GM19452 (cell line): ENCODE measurements around the gene NAA40.
A peak's percentile ranks its signal among the peaks of the same experiment; 100 is the strongest.

Experiments
- ATAC-seq: cut with Tn5 transposase; IDR thresholded peaks from one replicate; pipeline ENCODE4 v1.9.1; 2021; ENCODE audit not compliant: unreplicated experiment

Gene NAA40

DNA sequence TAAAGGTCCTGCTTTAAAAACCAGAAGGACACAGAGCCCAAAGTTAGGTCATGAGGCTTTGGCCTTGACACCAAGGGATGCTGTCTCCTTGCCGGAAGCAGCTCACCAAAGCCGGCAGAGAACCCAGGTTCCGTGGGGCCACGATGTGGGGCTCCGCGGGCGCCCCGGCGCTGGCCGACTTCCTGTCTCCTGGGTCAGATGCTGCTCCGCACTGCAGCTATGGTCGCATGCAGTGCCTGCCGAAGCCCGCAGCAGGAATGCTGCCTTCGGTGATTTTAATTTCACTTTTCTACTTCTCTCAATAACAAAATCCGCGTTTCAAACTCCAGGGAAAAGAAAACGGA, 47.0 kb downstream of the NAA40 start:
- peak; percentile 55 for ATAC-seq

DNA sequence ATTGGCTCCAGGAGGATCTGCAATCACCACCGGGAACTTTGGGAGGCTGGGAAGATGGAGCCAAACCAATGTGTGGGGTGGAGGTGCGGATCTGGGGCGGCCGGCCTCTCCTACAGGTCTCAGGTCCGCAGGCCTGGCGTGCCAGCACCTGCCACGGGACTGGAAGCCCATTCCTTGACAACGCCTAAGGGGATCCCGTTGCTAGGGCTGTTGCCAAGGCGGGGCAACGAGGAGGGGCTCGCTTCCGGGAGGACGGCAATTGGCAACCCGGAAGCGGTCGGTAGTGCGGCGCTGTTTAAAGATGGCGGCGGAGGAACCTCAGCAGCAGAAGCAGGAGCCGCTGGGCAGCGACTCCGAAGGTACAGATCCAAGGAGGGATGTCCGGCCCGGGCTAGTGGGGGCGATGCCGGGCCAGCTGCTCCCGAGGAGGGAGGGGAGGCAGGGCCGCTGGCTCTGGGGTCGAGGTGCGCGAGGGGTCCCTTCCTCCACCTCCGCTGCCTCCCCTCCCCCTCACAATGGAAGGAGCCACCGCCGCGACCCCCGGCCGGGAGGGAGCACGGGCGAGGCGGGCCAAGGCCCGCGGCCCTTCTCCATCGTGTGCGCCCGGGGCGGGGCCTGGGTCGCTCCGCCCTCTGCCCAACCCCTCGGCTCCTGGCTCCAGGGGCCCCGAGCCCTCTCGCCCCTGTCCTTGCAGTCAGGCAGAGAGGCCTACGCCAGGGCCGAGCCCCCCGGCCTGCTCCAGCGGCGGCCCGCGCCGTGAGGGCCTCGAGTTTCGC, 47.5 kb downstream of the NAA40 start, which contains the start of gene OTUB1:
Gene OTUB1 (plus strand): TSS at position 283 of the 776 bp plus-strand sequence. CDS start 19 bp downstream, at position 302.
- peak; percentile 79 for ATAC-seq

DNA sequence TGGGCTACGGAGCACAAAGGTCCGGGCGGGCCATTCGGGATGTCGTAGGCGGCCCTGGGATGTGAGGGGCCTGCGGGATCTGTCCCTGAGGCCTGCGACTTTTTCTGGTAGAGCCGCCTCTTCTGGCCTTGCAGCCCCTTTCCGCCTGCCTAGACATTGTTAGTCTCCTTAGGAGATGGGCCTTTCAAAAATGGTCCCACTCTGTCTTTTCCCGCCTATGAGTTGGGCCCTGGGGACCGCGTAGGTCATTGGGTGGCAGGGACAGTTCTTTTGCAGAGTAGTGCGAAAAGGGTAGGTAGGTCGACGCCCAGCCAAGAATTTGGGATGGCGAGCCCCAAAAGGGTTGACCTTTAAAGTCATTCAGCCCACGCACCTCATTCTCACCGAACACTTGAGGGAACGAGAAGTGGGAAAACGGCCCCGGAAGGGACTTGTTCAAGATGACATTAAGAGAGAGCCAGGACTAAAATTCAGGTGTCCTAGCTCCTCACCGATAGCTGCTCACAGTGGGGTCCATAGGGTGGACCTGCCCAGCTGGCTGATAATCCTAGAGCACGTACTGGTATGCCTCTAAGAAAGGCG, 48.2 kb downstream of the NAA40 start:
- ATAC-seq: no peak

DNA sequence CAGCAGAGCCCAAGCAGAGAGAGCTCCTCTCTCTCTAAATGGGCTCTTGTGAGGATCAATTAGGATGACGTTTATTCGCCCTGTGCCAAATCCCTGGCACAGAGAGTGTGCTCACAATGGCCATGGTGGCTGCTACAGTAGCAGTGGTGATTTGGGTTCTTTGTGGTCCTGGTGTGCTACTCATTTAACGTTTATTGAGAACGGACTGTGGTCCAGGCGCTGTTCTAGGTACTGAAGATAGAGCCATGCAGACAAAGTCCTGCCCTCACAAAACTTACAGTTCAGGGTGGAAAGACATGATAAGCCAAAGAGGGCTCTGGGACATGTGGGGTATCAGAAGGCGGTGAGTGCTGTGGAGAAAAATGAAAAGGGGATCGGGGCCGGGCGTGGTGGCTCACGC, 52.8 kb downstream of the NAA40 start:
- no peak for ATAC-seq

DNA sequence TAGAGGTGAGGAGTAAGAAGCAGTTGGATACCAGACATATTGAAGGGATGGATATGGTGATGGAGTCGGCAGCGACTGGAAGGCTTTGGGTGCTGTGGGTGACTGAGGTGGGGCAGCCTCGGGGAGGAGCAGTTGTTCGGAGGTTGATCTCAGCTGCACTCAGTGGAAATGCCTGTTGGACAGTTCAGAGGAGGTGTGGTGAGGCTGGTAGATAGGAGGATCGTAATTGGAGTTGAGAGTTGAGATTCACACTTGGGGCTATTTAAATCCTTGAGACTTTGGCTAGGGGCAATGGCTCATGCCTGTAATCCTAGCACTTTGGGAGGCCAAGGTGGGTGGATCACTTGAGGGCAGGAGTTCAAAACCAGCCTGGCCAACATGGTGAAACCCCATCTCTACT, 54.3 kb downstream of the NAA40 start:
- ATAC-seq: no peak

DNA sequence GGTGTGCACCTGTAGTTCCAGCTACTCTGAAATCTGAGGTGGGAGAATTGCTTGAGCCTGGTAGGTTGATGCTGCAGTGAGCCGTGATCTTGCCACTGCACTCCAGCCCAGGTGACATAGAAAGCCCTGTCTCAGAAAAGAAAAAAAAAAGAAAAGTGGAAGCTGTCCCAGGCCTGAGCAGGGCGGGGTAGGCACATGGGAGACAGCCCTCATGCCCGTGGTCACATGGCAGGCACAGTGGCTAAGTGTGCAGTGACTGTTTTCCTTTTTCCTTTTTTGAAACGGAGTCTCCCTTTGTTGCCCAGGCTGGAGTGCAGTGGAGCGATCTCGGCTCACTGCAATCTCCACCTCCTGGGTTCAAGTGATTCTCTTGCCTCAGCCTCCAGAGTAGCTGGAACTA, 55.2 kb downstream of the NAA40 start:
- ATAC-seq: no peak

DNA sequence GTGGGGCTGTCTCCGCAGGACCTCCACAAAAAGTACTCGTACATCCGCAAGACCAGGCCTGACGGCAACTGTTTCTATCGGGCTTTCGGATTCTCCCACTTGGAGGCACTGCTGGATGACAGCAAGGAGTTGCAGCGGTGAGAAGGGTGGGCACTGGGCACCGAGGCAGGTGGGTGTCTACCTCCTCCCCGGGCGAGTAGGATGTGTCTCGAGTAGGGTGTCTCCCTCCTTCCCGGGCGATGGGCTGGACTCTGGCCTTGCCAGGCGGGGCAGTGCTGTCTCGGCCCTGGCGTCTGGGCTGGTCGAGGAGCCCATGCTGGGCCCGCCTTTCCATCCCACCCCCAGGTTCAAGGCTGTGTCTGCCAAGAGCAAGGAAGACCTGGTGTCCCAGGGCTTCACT, 57.7 kb downstream of the NAA40 start:
- no peak for ATAC-seq

DNA sequence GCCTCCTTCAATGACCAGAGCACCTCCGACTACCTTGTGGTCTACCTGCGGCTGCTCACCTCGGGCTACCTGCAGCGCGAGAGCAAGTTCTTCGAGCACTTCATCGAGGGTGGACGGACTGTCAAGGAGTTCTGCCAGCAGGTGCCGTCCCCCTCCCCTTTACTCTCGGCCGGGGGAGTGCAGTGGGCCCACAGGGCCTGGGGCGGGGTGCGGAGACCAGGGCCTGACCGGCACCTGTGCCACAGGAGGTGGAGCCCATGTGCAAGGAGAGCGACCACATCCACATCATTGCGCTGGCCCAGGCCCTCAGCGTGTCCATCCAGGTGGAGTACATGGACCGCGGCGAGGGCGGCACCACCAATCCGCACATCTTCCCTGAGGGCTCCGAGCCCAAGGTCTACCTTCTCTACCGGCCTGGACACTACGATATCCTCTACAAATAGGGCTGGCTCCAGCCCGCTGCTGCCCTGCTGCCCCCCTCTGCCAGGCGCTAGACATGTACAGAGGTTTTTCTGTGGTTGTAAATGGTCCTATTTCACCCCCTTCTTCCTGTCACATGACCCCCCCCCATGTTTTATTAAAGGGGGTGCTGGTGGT, 58.4 kb downstream of the NAA40 start:
- ATAC-seq: no peak

DNA sequence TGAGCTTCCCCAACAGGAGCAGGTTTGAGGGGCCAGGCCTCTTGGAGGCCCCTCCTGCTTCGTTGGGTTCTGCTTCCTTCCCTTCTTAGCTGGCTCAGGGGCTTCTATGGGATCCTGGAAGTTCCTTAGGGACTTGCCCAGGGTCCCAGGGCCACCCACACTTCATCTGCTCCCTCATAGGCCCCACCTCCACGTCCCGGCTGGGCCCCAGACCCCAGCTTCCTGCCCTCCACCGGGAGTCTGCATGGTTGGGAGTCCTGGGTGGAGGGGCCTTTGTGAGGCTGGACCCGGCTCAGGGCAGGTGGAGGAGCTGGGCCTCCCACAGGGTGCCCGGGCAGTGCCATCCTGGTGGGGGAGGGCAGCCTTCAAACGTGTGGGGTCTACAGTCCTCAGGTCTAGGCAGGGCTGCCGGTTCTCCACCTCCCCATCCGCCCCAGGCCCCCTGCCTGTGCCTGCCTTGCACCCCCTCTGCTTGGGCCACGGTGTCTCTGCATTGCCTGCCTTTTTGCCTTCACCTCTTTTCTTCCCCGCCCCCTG, 59.1 kb downstream of the NAA40 start:
- no peak for ATAC-seq

GRCh38 chr11:63998558-63999348, 60.0 kb downstream of the NAA40 start:
- no peak for ATAC-seq

DNA sequence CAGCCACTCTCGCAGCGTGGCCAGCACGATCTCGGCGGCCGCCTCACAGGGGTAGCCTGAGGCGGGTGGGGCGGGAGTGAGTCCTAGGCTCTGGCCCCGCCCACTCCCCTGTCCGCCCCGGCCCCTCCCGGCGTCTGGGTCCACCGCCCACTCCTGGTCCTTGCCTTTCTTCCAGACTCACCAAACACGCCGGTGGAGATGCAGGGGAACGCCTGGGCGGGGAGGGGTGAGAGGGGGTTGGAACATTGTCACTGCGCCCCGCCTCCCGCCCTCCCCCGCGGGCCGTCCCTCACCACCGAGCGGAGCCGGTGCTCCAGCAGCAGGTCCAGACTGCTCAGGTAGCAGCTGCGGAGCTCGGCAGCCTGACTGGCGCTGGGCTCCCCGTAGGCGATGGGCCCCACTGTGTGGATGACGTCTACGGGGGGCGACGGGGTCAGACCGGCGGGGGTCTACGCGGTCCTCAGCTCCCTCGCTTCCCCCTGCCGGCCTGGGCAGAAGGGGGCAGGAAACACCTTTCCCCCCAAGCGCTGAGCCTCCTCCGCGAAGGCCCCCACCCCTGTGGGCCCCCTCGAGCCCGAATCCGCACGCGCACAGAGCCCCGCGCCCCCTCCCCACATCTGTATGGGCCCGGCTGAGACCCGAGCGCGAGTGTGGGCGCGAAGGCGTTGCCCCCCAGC, 60.7 kb downstream of the NAA40 start:
- ATAC-seq: no peak

DNA sequence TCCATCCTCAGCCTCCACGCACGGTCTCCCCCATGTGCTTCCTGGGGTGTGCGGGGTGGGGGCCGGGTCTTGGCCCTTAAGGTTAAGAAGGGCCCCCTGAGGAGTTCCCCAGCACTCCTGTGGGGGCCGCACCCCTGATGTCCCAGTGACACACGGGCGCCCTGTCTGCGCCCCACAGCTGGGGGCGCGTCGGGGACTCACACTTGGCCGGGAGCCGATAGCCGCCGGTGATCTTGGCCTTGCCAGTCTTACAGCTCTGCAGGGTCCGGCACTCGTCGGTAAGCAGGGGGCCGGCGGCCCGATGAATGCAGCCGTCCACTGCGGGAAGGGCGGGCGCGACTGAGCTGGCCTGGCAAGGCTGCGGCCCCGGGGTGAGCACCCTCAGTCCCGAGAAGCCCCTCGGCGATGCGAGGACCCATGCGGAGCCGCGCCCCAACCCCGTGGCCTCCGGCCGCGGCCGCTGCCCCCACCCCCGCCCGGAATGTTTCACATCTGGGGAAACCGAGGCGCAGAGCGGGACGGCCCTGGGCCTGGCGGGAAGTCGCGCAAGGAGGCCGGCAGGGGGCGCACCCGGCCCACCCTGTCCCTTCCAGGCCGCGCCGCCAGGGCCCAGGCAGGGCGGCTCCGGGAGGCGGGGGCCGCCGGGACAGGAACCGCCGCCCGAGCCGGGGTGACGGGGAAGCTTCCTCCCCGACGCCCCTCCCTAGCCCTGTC, 61.4 kb downstream of the NAA40 start:
- no peak for ATAC-seq

DNA sequence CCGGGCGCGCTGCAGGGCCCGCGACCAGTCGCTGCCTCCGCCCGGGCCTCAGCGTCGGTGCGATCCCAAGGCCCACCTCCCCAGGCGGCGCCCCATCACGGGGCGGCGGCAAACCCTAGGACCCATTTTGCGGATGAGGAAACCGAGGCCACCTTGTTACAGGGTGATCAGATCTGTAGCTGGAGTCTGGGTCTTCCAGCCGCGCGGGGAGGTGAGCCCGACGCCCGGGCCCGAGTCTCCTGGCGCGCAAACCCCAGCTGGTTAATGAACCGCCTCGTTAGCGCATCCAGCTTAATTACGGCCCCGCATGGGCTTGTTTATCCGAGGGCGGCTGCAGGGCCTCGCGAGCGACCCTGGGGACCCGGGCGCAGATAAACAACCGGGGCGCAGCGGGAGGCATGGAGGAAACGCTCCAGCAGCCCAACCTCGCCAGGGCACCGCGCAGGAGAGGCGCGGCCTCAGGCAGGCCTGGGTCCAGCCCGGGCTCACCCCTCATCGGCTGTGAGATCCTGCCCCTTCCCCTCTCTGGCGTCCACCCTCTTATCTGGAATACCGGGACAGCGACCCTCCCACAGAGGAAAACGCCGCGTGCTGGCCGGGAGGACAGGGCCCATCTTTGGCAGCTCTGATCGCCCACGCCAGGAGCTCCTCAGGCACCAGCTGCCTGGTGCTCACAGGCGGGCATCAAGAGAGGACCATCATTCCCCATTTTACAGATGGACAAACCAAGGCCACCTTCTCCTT, 62.1 kb downstream of the NAA40 start:
- no peak for ATAC-seq

DNA sequence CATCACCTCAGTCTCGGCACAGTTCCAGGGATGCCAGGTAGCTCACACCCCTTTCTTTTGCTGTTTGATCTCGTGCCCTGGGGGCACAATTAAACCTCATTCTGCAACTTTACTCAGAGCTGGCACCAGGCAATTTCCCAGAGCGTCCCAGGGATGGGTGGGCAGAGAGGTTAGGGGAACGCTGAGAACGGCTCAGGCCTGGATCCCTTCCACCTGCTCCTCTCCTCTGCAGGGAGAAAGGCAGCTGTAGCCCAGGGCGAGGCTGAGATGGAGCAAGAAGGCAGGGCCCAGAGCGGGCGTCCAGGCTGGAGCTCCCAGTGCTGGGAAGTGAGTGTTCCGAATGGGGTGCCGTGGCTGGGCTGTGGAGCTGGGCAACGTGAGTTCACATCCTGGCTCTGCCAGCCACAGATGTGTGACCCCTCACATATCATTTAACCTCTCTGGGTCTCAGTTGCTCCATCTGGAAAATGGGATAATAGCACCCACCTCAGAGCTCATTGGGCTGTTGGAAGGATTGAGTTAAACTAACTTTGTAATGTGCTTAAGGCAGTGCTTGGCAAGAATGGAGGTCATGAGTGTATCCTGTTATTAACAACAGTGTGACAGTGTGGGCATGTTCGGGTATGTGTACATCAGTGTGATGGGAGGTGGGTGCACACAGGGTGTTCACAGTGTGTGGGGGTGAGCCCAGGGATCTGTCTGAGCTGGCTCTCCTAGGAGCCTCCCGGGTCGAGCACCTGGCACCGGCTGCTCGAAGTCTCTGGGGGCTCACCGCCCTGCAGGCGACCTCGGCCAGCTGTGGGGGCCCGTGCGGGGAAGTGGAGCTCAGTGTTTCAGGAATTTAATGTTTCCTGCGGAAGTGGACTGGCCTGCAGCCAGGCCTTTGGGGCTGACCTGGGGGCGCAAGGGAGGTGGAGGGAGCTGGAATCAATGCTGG, 63.0 kb downstream of the NAA40 start:
- ATAC-seq: no peak

DNA sequence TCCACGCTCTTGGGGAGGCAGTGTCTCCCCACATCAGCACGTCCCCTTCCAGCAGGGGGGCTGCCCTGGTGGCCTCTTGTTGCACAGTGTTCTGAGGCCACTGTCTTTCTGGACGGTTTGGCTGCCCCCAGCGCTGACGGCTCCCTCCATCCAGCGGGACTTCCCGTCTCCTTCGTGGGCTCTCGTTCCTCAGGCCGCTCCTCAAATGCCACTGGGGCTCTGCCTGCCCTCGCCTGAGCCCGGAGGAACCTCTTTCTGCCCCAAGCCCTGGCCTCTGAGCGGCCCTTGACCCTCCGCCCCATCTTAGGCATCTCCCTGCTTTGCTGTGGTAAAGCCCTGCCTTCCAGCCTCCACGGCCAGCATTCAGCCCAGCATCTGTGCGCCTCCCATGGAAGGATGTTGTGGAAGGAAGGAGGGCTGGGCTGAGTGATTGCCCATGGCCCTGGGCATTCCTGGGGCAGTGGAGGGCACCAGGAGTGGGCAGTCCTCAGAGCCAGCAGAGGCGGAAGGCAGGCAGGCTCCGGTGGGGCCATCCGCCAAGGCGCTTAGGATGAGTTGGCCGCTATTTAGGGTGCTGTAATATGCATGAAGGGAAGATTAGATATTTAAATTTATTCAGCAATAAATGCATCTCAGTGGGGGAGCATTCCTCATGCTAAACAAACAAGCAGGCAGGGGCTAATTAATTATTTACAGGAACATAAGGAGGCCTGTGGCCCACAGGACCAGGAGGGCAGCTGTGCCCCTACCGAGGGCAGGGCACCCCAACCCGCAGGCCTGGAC, 65.2 kb downstream of the NAA40 start:
- no peak for ATAC-seq

- ATAC-seq: no peak
Observed at GRCh38 chr11:64004590-64004984, 65.8 kb downstream of the NAA40 start.

- ATAC-seq: no peak
Observed at GRCh38 chr11:64005691-64006090, 66.9 kb downstream of the NAA40 start.

DNA sequence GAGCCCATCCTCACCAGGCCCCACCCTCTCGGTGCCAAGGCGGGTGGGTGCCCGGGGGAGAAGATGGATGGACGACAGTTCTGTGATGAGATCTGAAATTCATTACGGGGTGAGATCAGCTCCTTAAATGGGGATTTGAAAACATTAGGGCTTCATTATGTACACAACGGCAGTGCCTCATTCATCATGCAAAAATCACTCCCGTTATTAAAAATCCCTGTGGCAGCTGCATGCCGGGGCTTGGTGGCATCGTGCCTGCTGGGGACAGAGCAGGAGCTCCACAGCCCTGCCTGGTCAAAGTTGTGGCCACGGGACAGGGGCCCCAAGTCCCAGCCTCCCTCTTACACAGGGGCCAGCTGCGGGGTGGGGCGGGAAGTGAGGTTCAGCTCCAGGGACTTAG, 67.6 kb downstream of the NAA40 start:
- ATAC-seq: no peak
